Prostate gland (tissue), 2 donors: ENCODE results near the gene MEGF9.

Source experiments
- POLR2A ChIP-seq: fragments of 450-650 bp; IDR thresholded peaks from one replicate; pipeline ENCODE4 v1.6.1; 2016; ENCODE audit warnings: antibody characterized with exemption, mild to moderate bottlenecking
- POLR2AphosphoS5 ChIP-seq: sonication (generic); formaldehyde crosslinking; IDR thresholded peaks from one replicate; pipeline ENCODE4 v1.6.1; 2017; ENCODE audit warnings: antibody characterized with exemption
- TF ChIP-seq, protein P1 (sequence below), 4 experiments: fragments of 200-600 bp in 2 of 4; fragments of 450-650 bp in 2 of 4; sonication (generic) in 2 of 4; IDR thresholded peaks; 1 replicate in 3 of 4; 2 replicates in 1 of 4; pipeline ENCODE4 v1.5.1; 2016 to 2019; ENCODE audit warnings: antibody characterized with exemption in 4 of 4, mild to moderate bottlenecking in 2 of 4, moderate library complexity in 2 of 4

DNA sequence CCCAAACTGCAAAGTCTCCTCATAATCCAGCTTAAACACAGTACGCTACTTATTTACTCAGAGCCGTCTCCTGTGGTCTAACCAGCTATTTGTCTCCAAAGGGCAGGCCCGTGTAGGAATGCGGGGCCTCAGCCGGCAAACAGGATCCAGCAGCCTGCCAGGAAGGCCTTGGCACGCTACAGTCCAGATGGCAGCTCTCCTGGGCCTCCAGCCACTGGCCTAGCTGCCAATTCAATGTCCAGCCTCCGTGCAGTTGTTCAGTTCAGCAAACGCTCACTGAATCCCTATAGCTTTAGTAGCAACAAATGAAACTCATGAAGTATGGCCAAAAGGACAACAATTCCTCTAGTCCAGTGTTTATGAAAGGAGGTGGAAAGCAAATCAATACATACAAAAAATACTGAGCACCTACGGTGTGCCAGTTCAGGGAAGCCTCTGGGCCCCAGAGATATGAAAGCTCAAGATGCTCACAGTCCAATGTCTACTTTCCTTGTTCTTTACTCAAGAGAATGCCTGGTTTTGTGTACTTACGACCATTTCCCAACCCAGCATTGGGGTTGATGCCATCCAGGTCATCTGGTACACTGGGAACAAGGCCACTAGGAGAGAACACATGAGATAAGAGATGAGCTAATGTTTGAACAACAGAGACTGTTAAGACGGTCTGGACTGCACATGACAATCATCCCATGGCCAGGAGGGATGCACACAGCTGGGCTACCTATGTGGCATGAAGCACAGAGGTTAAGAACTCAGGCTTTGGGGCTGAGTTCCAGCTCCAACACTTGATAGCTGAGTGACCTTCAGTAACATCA lies 142.6 kb downstream of the MEGF9 start:
- TF ChIP-seq POLR2A (no peak), POLR2AphosphoS5 (peak; percentile 66)
- TF ChIP-seq, protein P1, sequence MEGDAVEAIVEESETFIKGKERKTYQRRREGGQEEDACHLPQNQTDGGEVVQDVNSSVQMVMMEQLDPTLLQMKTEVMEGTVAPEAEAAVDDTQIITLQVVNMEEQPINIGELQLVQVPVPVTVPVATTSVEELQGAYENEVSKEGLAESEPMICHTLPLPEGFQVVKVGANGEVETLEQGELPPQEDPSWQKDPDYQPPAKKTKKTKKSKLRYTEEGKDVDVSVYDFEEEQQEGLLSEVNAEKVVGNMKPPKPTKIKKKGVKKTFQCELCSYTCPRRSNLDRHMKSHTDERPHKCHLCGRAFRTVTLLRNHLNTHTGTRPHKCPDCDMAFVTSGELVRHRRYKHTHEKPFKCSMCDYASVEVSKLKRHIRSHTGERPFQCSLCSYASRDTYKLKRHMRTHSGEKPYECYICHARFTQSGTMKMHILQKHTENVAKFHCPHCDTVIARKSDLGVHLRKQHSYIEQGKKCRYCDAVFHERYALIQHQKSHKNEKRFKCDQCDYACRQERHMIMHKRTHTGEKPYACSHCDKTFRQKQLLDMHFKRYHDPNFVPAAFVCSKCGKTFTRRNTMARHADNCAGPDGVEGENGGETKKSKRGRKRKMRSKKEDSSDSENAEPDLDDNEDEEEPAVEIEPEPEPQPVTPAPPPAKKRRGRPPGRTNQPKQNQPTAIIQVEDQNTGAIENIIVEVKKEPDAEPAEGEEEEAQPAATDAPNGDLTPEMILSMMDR (IDR thresholded peaks at IDR 0.05), result no peak
